AG04449 (cell line): Measurements from ENCODE around the gene CNOT10.
"Not testable (repeated sequence)": the region's sequence is repeated elsewhere in the genome, so short reads cannot be mapped to it uniquely, and the experiment has no call there.

Experiments
- CTCF ChIA-PET: fragments of 350-600 bp; formaldehyde crosslinking; extraction: SDS; loops from one replicate; lab custom pipeline; 2021; ENCODE audit warnings: antibody characterized with exemption; lab: Yijun Ruan, JAX
- POLR2A ChIA-PET: fragments of 400-600, 350-600 bp; formaldehyde crosslinking; extraction: SDS; loops from one replicate; lab custom pipeline; 2020; ENCODE audit warnings: antibody characterized with exemption, inconsistent platforms; lab: Yijun Ruan, JAX
- DNase-seq: peaks from one replicate; pipeline ENCODE4 v3.0.0-alpha.2; 2010; ENCODE audit warnings: low read depth, low spot score
- H3K4me3 ChIP-seq: 2 replicates; pipeline ENCODE4 v1.5.1; 2011; ENCODE audit warnings: low read depth, mild to moderate bottlenecking, control low read depth, low read length
- CTCF ChIP-seq: IDR thresholded peaks from one replicate; pipeline ENCODE4 v1.5.1; 2011; ENCODE audit warnings: mild to moderate bottlenecking, moderate library complexity, low read length, control low read depth, inconsistent platforms; ENCODE audit not compliant: insufficient read depth; ENCODE audit errors: missing control alignments

The CNOT10 gene

DNA sequence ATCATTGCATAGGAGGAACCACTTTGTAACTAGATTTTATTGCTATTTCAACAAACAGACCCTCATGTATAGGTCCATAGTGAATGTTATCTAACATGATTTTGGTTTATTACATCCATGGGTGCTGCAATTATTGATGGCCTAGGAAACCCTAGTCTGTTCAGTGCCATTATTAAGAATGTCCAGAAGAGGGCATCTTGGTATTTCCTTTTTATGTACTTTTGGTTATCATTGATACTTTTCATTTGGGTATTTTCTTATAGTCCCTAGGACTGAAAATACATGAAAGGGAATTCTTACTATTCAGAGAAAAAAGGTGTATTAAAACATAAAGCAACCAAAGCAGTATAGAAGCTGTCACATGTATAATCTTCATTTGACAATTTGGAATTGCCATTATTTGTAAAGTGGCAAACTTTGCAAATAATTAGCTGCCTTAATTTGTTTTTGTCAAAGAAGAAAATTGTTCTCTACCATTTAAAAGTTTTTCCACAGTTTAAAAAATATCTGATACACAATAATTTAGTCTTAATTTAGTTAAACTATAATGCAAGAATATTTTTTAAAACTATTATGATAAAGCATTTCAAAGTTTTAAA, 48.7 kb downstream of the CNOT10 start:
- ChIA-PET POLR2A (no interaction called here), CTCF (interaction anchor here (0.9 to 4.5 kb wide), 9 partner anchors 10 to 200 kb away, joined by 3 to 60 read pairs (median 4); no protein-coding TSS in a partner anchor)
- no peak for DNase-seq
- no peak overlapping the region for H3K4me3 ChIP-seq
- TF ChIP-seq CTCF: peak; percentile 51

DNA sequence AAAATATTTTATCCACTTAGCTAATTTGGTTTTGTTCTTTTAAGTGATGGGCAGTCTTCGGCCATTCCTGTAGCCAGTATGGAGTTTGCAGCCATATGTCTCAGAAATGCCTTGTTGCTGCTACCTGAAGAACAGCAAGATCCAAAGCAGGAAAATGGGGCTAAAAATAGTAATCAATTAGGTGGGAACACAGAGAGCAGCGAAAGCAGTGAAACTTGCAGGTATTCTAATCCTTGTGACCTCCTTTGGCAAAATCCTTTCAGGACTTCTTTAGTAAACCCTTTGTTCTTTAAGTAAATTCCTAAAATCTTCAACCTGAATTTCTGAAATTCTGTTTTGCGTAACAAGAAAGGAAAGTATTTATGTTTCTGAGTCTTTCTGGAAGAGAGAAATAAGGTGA, 49.8 kb downstream of the CNOT10 start:
- ChIA-PET POLR2A (no interaction called here), CTCF (interaction anchor here (0.9 to 4.5 kb wide), 10 partner anchors 9 to 1053 kb away, joined by 3 to 60 read pairs (median 4); no protein-coding TSS in a partner anchor)
- DNase-seq: no peak
- no peak overlapping the region for H3K4me3 ChIP-seq
- TF ChIP-seq CTCF: no peak

GRCh38 chr3:32743470-32743869, 58.5 kb downstream of the CNOT10 start:
- CTCF ChIA-PET: interaction anchor here (1.0 to 1.5 kb wide), 4 partner anchors 9 to 38 kb away, joined by 3 to 5 read pairs (median 4); no protein-coding TSS in a partner anchor

GRCh38 chr3:32743934-32744333, 58.9 kb downstream of the CNOT10 start:
- H3K4me3 ChIP-seq: no peak overlapping the region
- CTCF ChIA-PET: interaction anchor here (1.0 to 1.5 kb wide), 3 partner anchors 10 to 38 kb away, joined by 3 to 5 read pairs (median 4); no protein-coding TSS in a partner anchor
- POLR2A ChIA-PET: no interaction called here
- DNase-seq: no peak
- TF ChIP-seq CTCF: no peak

More at GRCh38 chr3:32743470-32743869, 58.5 kb downstream of the CNOT10 start:
- POLR2A ChIA-PET, H3K4me3 ChIP-seq, DNase-seq: not testable (repeated sequence)

DNA sequence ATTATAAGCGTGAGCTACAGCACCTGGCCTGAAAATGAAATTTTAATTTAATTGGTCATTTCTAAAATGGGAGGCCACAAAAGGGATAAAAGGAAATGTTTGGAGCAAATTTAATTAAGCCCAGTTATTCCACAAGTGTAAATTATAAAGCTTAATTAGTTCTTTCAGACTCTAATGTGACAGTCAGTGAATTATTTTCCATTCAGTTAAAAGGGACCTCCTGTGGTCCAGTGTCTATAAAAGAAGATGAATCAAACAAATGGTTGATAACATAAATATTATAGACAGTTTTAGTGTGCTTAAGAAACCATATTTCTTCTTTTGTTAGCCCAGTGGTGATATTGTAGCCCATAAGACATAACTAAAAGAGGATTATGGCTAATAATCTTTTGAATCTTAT, 66.4 kb downstream of the CNOT10 start:
- TF ChIP-seq CTCF: no peak
- H3K4me3 ChIP-seq: no peak overlapping the region
- DNase-seq: no peak
- POLR2A ChIA-PET: no interaction called here
- CTCF ChIA-PET: interaction anchor here (1.0 kb wide), 2 partner anchors 29 to 30 kb away, joined by 3 read pairs; no protein-coding TSS in a partner anchor

- no peak overlapping the region for H3K4me3 ChIP-seq
- no peak for TF ChIP-seq CTCF
- no peak for DNase-seq
- CTCF ChIA-PET: interaction anchor here (0.7 kb wide), 1 partner anchor 22 kb away, joined by 4 read pairs; no protein-coding TSS in a partner anchor
- POLR2A ChIA-PET: no interaction called here
Measured at GRCh38 chr3:32755761-32756160, 70.8 kb downstream of the CNOT10 start.
